DLD1 (cell line): ENCODE measurements around the gene ARHGAP22.

Experiments used
- in situ Hi-C: cut with HindIII; loops from 2 replicates; pipeline ENCODE4 v1.10.0; 2017; ENCODE audit warnings: low sequenced_read_pairs

Gene ARHGAP22

DNA sequence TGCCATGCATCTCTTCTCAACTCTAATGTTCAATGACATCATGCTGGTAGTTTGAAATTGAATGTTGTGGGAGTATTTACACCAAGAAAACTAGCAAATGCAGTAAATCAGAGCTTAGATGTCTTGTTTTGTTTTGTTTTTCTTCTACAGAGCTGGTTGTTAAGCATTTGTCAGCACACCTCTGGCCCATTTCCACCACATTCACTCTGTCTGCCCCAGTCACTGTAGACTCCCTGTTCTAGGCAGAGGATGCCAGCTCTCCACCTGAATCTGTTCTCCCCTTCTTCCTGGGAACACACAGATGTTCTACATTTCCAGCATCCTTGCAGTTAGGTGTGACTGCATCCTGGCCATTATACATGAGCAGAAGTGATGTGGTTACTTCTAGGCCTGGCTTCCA is 4.1 kb upstream of the ARHGAP22 start:
- in situ Hi-C loops: no loop called here

DNA sequence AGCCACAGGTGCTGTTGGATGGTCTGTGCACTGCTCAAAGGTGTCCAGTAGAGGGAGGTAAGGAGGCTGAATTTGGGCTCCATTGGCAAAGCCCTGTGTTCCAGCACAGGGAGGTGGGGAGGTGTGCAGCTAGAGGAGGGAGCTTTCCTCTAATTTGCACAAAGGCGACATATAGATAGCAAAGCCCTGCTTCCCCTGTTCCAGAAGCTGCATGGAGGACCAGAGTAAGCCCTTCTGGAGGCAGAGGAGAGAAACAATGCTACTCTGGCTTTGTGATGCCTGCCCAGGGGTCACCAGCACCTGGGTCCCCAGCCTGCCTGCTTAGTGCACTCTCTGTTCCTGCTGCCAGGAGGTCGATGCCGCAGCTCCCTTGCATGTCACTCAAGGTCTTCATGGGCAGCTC is 3.4 kb upstream of the ARHGAP22 start:
- in situ Hi-C loops: no loop called here

DNA sequence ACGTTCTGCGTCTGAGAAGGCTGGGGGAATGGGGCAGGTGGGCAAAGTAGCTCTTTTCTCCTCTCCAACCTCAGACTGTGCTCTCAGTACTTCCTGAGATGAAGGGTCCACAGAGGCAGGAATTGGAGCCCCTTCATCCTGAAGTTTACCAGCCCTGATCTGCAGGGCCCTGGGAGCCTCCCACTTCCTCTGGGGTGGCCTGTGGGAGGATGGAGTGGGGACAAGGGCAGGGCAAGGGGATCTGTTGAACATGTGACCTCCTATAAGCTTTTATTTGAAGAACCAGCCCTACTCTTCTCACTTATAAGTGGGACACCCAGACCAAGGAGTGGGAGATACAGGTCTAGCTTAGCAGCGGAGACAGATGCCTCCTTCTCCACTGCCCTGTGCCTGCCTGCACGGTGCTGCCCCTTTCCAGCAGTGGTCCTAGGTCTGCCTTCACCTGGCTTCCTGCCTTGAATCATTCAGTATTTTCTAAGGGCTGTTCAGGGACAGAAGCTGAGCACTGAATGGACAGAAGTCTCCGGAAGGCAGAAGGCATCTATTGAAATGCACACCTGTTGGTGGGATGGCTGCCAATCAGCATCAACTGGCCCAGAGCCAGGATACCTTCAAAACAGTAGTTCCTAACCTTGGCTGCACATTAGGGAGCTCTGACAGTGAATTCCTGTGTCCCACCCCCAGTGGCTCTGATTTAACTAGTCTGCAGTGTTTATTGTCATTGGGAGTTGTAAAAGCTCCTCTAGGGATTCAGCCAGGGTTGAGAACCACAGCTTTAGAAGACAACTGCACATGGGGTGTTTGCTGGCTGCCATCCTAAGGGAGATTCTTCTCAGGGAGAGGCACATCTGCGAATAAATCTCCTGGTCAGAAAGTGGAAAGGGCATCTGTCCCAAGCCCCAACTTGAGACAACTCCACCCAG is 2.7 kb upstream of the ARHGAP22 start:
- in situ Hi-C loops: no loop called here

GRCh38 chr10:48606530-48607355 is 1.9 kb upstream of the ARHGAP22 start:
- in situ Hi-C loops: no loop called here

DNA sequence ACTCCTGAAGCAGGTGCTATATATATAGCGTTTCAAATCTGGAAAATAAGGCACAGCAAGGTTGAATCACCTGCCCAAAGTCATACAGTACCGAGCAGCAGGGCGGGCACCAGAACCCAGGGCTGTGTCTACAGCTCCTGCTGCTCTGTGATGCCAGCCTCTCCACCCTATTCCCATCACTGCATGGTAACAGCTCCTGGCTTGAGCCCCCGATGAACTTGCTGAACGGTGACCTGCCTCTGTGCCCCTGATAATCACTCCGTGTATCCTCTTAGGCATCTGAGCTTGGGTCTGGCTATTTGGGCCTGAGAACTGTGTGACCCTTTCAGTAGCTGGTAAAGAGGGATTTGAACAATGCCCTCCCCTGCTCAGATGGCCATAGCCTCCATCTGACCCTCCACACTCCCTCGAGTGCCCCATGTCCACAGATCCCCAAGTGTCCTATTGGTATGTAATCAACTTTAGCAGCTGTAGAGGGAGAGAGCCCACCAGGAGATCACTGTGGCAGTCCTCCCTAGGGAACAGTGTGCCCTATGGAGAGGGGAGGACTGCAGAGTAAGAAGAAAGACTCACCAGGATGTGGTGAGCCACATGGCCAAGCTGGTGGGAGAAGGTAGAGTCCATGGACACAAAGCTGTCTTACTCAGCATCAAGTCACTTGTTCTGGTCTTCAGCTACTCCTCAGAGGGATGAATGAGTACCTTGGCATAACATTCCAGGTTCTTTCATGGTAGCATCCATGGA is 1.1 kb upstream of the ARHGAP22 start:
- in situ Hi-C loops: no loop called here

DNA sequence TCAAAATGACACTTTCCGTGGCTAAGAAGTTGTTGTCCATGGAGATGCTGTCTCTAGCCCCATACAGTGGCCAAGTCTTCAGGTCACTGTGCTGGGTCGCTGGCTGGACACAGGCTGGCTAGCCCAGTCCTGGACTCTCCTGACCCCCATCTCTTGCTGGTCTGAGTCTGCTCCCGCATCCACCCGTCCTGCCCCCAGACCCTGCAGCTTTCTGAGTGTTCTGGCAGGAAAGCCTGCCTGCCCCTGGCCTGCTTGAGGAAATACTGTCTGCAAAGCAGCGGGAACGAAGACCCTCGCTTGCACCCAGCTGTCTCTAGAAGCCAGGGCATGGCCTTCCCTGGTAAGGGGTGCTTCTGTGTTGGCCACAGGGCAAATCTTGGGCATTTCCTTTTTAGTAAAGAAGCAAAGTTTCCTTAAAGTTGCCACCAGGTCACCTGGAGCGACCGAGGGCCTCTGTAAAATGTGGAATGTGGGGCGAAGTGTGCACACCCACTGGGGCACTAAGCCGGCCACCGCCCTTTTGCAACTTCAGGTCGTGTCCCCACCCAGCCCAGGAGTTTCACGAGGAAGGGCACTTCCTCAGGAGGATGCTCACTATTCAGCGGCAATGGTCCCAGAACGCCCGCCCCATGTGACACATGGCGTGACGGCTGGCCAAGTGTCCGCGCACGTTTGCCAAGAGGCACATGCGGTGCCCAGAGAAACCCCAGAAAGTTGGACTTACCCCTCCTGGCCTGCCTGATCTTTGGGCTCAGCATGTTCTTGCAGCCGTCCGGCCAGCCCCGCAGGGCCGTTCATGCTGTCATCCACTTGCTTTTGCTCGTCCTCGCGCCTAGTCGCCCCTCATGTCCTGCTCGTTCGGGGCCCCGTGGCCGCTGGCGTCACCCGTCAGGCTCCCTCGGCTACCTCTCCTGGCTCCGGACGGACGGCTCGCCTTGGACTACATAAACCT is 558 bp downstream of the ARHGAP22 start:
- in situ Hi-C loops: no loop called here

GRCh38 chr10:48603421-48604038 is 1.3 kb downstream of the ARHGAP22 start:
- in situ Hi-C loops: no loop called here

DNA sequence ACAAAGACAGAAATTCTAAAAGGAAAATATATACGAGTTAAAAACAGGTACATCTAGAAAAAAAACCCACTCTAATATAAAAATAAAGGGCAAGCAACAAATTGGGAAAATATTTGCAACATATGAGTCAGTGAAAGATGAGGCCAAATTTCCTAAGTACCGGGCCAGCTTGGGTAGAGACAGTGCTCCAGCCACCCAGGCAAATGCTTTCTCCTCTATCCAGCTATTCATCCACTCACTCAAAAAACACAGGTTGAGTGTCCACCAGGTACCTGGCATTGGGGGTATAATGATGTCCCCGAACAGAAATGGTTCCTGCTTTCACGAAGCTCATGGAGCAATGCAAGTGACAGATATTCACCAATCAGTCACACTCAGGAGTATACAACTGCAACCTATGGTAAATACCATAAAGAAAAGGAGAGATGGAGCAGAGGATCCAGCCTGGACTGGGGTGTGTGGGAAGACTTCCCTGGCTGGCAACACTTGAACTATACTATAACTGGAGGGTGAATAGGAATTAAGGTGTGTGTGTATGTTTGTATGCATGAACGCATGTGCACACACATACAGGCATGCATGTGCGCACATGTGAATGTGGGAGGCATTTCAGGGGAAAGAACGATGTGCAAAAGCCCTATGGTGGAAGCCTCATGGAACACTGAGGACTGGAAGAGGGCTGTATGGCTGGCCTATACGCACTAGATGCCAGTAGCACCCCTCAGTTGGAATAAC is 2.3 kb downstream of the ARHGAP22 start:
- in situ Hi-C loops: no loop called here

DNA sequence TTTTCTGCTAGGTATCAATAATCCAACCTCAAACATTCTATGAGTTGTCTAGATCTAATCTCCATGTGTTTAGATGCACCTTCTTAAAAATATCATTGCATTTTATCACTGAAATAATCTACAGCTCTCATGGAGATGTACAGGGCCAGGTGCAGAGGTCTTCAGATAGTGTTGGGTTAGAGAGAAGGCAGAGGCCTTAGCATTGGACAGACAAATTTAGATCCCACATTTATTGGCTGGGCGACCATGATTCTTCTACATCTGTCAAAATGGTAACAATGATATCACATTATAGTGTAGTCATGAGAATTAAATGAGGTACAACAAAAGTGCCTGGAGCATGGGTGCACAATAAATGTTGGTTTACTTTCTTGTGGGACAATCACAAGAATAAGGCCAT is 3.1 kb downstream of the ARHGAP22 start:
- in situ Hi-C loops: no loop called here

- in situ Hi-C loops: no loop called here
Observed at GRCh38 chr10:48600645-48601505, 4.0 kb downstream of the ARHGAP22 start.

GRCh38 chr10:48599830-48600134 is 5.1 kb downstream of the ARHGAP22 start:
- in situ Hi-C loops: no loop called here

DNA sequence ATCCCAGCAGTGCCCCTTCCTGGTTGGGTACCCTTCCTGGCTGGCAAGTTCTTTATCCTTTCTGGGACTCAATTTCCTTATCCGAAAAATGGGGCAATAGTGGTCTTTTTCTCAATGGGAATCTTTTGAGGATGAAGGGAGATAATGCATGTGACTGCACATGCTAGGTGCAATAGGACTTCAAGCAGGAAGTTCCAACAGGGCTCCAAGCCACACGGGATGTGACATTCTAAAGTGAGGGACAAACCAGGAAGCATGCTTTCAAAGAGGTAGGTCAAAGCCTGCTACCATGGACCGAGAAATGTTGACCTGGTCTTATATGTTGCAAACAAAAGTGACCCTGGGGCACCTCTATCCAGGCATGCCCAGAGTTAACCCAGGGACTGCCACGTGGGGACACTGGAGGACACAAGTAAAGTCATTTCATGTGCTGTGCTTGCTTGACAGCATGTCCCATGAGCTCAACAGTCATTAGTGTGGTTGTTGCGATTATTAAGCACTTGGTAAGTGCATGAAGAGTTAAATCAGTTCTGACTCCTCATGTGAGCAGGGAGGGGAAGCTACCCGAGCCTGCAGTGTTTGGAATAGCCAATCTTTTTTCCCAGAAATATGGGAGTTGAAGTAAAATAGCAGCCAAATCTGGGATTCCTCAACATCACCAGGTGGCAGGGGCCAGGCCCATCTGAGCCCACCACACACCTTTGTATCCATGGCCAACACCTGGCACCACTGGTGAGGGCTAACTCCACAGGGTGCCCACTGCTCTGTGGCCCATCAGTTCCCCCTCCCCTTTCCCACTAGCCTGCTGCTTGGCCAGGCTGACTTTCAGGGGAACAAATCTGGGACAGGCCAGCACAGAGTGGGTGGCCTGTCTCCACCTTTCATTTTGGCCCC is 5.7 kb downstream of the ARHGAP22 start:
- in situ Hi-C loops: no loop called here

DNA sequence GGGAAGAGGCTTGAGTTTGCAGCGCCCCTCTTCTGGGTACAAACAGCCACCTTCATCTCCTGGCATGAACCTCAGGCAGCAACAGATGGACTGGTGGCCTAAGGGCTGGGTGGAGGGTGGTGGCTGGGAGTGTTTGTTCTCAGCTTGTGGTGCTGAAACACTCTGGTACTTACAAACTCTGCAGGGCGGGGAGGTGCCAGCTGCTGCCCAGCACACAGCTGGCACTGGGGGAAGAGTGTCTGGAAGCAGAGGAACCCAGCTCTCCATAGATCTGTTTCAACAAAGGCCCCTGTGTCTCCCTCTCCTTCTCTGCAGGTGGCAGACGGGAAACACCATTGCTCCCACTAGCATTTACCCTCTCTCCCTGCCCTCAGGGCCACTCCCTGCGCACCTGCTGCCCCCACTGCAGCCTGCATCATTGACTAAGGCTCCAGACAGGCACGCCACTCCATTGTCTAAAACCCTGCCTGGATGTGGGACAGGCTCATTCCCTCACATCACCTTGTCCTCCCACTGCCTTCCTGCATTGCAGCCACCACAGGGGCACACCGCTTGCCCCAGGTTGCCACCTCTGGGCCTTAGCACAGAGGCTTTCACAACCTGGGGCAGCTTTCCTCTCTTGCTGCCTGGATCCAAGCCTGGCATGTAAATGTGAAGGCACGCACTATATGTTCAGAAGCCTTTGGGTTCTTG is 6.5 kb downstream of the ARHGAP22 start:
- in situ Hi-C loops: no loop called here

DNA sequence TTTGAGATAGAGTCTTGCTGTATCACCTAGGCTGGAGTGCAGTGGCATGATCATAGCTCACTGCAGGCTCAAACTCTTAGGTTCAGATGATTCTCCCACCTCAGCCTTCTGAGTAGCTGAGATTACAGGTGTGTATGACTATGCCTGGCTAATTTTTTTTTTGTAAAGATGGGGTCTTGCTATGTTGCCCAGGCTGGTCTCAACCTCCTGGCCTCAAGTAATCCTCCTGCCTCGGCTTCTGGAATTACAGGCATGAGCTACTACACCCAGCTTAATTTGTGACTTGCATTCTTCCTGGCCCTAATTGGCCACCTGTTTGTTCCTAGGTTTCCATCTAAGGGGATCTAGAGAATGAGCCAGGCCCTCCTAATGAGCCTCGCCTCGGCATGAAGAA is 9.3 kb downstream of the ARHGAP22 start:
- in situ Hi-C loops: no loop called here

GRCh38 chr10:48594803-48595538 is 9.9 kb downstream of the ARHGAP22 start:
- in situ Hi-C loops: no loop called here

GRCh38 chr10:48594371-48594770 is 10.5 kb downstream of the ARHGAP22 start:
- in situ Hi-C loops: no loop called here
